Ramos (cell line): Measurements from ENCODE around the gene MPO.

Experiments used
- in situ Hi-C: fragments of 300-500 bp; cut with MboI; formaldehyde crosslinking; loops from one replicate; pipeline ENCODE4 v1.14.3; 2022; ENCODE audit warnings: low sequenced_read_pairs; ENCODE audit not compliant: unreplicated experiment

Gene MPO

DNA sequence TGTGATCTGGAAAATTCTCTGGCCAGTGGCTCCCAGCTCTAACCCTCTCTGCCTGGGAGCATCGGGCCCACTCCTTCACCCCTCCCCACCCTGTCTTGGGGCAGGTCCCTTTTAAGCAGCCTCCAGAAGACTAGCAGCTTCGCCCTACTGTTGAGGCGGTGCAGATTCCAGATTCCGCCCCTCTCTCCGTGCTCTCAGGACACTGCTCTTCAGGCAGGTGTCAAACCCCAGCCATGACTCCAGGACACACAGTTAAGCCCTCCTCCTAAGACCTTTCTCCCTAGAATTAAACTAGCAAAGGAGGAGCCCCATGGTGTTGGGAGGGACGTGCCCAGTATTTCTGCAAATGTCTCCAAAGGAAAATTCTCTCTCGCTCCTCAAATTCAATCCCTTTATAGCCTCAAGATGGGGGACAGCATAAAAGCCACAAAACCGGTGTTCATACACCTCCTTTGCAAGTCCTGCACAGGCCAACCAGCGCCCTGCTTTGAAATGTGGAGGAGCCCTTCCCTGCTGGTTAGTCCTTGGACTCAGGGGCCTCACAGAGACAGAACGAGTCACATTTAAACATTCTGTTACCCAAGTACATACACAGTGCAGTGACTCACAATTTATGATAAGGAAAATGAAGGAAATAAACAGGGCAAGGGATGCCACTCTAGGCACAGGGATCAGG lies 35.2 kb downstream of the MPO start:
- in situ Hi-C loops = no loop called here

DNA sequence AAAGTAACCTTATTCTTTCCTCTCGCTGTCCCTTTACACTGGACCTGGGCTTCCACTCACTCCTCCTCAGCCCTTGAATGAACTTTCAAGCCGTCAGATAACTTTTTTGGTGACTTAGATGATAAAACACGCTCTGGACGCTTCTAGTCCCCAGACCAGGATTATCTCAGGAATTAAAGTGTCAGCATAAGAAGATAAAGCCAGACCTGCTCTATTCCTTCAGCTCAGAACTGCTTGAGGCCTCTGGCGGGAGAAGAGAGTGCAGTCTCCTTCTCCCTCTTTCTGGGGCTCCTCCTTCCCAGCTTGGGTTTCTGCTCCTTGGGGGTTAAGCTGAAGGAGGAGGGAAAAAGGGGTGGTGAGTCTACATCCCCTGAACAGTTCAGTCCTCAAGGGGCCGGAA lies 35.8 kb downstream of the MPO start:
- in situ Hi-C loops = no loop called here

DNA sequence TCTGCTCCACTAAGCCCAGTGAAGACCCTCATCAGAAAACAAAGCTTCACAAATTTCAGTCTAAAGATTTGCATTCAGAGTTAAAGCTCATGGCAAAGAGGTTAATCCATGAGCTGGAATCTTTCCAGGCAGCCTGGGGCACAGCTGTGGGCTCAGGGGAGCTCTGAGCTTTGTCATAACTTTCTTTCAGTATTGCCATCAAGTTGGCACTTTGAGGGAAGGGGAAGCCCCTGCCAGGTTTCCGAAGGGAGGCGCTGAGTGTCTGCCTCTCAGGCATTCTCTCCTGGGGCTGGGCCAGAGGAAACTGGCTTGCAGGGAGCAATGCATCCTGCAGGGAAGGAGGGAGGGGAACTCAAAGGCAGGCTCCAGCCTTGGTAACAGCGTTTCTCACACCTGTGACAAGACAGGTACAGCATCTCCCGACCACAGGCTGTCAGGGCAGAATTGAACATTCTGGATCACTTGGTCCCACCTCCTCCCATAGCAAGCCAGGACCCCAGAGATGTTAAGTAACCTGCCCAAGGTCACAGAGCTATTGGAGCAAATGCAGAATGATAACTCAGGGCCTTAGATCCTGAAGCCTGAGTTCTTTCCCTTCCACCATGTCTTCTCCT lies 38.5 kb downstream of the MPO start:
- in situ Hi-C loops = no loop called here

DNA sequence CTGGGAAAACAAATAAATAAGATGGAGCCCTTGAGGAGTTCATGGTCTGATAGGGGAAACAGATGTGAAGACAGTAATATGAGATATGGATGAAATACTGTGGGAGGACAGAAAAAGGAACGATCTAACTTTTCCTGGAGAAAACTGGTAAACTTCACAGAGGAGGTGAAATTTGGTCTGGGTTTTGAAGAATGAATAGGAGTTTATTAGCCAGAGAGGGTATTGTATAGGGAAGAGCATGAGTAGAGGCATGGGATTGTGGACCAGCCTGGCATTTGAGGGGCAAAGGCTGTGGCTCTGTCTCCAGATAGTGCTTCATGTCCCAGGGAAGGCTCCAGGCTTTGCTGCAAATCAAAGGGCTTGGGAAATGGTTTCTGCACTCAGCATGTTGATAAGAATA lies 40.7 kb downstream of the MPO start:
- in situ Hi-C loops = no loop called here

DNA sequence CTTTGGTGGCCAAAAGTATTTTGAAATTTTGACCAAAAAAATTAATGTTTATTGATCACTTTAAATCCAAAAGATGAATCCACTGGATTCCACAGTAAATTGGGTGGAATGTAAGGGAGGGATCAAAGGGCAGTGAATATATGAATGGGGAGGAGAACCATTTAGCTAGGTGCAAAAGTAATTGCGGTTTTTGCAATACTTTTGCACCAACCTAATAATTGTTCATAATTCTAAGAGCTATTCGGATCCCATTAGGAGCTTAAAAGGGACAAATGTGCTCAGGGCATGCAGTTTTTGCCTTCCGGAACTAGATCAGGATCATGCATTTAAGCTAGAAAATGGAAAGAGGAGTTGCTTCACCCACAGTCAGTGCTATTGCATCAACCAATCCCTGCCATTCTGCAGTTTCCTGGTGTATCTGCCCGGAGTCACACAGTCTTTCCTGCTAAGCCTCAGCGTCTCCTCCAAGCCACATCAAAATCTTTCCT lies 42.5 kb downstream of the MPO start, which contains the start of gene LPO:
TSS of gene LPO (plus strand) at position 438 of the 488 bp plus-strand sequence. CDS start 4,396 bp downstream, outside the sequence.
- in situ Hi-C loops = no loop called here

DNA sequence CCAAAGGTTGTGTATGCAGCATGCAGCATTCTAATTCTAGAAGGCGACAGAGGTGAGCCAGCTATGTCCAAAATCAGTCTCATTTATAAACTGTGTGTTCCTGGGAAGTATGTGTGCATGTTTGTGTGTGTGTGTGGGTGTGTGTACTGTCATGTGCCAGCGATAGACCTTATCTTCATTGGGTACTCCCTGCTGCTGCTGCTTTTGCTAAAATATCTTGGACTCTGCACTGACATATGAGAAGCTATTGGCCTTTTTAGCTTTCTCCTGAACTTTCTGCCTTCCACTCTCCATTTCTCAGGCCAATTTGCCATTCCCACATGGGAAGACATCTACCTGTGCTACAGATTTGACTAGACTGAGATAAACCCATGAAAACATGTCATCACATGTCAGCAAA lies 44.3 kb downstream of the MPO start:
- in situ Hi-C loops = no loop called here

DNA sequence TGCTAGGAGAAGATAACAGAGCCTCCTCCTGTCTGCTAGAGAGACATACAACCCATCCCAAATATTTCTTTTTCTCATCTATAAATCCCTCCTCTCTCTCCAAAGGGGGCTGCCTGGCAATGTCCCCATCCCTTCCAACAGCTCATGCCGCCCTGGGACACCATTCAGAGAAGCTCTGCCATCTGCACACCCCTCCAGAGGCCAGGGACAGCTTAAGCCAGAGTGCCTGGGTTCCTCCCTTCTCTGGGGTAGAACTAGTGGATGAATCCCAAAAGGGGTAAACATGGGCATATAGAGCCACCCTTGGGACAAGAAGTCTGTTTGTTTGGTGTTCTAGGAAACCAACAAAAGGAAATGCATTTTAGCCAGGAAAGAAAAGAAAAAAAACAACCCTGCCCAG lies 44.9 kb downstream of the MPO start:
- in situ Hi-C loops = no loop called here

DNA sequence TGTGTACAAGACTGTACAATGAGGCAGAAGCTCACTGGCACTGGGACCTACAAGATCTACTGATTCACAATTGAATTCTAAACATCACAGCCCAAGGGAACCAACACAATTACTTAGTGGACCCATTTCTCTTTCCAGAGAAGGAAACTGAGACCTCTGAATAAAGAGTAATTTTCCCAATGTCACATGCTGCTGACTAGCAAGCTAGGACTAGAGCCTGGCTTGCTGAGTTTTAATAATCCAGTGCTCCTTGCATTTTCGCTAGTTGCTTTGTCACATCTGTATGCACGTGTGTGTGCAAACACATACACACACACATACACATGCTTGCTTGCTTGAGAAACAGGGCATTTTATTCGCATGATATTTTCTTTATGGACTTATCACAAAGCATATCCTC lies 46.2 kb downstream of the MPO start:
- in situ Hi-C loops = no loop called here

DNA sequence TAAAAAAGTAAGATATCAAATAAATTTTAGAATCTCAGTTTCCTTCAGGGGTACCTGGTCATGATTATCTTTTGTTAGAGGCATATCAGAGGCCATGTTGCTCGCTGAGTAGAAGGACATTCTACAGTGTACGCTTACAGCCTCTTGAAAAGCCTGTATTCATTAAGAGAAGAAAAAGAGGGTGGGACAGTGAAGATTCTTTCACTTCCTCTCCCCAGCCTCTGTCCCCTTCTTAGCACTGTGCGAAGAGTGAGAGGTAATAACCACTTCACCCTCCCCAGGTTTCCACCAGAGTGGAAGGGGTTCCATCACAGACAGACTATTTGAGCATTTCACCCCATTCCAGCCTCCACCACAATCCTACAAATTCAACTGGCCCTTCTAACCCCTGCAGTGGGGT lies 47.2 kb downstream of the MPO start:
- in situ Hi-C loops = no loop called here

DNA sequence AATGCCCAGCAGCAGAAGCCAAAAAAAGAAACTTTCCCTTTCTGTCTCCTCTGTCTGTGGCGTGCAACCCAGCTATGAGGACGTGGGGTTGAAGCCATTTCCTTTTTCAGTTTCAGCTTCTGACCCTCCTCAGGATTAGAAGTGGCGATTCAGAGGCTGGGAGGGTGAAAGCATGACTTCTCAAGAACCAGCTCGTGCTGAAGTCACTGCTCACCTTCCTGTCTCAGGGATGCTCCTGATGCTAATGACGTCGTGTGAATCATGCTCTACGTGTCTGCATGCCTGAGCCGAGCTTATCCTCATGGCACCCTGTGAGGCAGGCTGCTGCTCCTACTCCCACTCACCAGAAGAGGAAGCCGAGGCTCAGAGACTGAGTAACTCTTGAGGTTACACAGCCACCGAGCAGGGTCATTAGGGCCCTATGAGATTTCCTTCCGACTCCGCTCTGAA lies 48.0 kb downstream of the MPO start:
- in situ Hi-C loops = no loop called here

DNA sequence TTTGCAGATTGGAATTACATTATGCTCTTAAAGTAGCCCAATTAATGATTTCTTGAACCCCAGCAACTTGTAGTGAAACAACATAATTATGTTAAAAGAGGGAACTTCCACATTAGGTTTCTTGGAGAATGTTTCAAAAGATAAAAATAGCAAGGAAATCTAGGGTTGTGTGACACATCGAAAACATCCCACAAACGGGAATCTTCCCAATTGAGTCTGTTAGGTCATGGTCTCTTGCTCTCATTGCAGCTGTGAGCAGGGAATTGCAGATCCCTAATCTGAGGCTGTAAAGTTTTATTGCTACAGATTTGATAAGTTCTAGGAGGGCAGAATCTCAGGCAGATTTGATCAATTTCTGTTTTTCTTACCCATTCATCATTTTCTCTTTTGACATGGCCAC lies 49.1 kb downstream of the MPO start:
- in situ Hi-C loops = no loop called here

DNA sequence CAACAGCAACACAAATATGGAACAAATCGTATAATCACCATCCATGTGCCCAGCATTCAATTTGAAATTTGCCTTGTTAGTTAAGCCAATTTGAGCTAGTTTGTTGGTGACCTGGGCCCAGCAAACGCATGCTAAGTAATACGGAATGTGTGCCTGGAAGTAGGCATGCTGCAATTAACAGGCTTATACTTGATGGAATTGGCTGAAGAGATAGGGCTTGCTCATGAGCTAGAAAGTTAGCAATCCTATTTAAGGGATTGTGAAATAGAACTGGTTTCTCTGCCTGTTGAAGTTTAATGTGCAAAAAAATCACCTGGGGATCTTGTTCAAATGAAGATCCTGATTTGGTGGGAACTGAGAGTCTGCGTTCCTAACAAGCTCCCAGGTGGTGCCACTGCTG lies 50.9 kb downstream of the MPO start:
- in situ Hi-C loops = no loop called here

DNA sequence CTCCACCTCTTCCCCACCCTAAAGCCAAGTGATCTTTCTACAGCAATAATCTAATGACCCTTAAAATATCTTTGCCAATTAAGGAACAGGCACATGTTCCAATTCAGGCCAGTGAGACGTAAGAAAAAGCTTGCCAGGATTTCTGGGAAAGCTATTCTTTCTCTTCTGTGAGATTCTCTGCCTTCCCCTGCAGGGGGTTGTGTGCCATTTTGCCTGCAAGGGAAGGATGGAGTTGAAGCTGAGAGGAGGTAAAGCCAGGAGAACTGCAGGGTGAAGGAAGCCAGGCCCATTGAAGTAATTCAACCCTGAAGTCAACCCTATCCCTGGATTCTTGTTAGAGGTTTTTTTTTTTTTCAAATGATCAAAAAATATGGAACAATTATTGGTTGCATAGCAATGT lies 51.4 kb downstream of the MPO start:
- in situ Hi-C loops = no loop called here

DNA sequence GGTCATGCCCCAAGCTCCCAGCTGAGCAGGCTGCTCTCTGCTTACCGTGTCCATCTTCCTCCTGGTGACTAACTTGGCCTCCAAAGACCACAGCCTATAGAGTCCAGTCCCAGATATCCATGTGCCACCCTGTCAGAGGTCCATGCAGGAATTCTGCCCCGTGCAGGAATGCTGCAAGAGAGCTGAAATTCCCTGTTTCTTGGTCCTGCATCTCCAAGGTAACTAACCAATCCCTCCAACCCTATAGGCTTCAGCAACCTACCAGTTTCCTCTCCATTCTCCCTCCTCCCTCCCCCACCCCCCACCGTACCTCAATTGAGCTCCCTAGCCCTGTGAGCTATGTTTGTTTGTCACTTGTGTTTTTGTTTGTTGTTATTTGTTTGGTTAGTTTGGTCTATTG lies 52.1 kb downstream of the MPO start:
- in situ Hi-C loops = no loop called here

DNA sequence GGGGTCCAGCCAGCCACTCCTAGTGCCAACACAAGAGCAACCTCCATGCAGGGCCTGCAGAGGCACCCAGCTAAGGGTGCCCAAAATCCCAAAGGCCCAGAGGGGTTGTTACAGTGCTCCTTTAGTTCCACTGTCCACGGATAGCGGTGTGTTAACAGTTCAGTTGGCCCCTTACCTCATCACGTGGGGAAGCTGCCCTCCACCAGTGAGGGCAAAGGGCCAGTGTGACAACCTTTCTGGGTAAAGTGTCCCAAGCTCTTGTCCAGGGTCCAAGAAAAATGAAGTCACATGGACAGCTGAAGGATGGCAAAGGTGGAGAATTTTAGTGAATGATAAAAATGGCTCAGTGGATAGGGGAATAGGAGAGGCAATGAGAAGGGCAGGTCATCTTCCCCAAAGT lies 53.0 kb downstream of the MPO start:
- in situ Hi-C loops = no loop called here

DNA sequence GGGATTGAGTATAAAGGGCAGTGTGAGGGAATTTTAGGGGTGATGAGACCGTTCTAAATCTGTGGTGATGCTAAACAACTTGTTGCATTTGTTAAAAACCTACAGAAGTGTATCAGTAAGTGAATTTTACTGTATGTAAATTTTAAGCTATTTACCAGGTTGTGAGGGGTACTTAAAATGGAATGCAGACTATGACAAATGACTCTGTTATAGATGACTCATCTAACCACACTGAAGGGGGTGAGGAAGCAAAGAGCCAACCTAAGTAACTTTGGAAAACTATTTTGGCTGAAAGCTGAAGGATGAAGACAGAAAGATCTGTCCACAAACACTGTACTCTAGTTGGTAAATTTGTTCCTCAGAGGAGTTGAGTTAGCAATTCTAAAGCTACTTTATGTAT lies 56.4 kb downstream of the MPO start:
- in situ Hi-C loops = no loop called here
